GM12801 (cell line): ENCODE data around the gene TMEM38A.

Experiments used
- CTCF ChIP-seq: IDR thresholded peaks from one replicate; pipeline ENCODE4 v1.5.1; 2011; ENCODE audit warnings: control low read depth; ENCODE audit not compliant: insufficient read length; ENCODE audit errors: extremely low read depth

Gene TMEM38A

GRCh38 chr19:16670291-16670690, 9.4 kb downstream of the TMEM38A start:
- no peak for TF ChIP-seq CTCF

GRCh38 chr19:16671652-16672274, 10.8 kb downstream of the TMEM38A start:
- TF ChIP-seq CTCF, result no peak

GRCh38 chr19:16673231-16673630, 12.3 kb downstream of the TMEM38A start:
- no peak for TF ChIP-seq CTCF

- no peak for TF ChIP-seq CTCF
These were observed 15.3 kb downstream of the TMEM38A start for GRCh38 chr19:16676101-16676798.

GRCh38 chr19:16677055-16677454, 16.1 kb downstream of the TMEM38A start:
- no peak for TF ChIP-seq CTCF

- no peak for TF ChIP-seq CTCF
These were observed 17.6 kb downstream of the TMEM38A start for GRCh38 chr19:16678498-16678897.

GRCh38 chr19:16679811-16680210, 18.9 kb downstream of the TMEM38A start:
- no peak for TF ChIP-seq CTCF
